A549 treated with CpdA at 1 μM for 4 hours (cell line): ENCODE results near the gene ATP5F1B. TPM values are rescaled to one million over a fixed set of nuclear protein-coding genes. Genes with fewer than 3 reads are reported as not detected.

Experiments used
- total RNA-seq: library from RNA; stranded (reverse); fragments of 200-300 nt; extraction: Qiagen RNA extraction; gene quantifications from 5 replicates; pipeline ENCODE4 v1.2.3, GENCODE V29; 2022; ENCODE audit warnings: low read depth

ATP5F1B gene
- total RNA-seq, result 791 to 925 TPM (median 908 TPM) in 5 replicates

DNA sequence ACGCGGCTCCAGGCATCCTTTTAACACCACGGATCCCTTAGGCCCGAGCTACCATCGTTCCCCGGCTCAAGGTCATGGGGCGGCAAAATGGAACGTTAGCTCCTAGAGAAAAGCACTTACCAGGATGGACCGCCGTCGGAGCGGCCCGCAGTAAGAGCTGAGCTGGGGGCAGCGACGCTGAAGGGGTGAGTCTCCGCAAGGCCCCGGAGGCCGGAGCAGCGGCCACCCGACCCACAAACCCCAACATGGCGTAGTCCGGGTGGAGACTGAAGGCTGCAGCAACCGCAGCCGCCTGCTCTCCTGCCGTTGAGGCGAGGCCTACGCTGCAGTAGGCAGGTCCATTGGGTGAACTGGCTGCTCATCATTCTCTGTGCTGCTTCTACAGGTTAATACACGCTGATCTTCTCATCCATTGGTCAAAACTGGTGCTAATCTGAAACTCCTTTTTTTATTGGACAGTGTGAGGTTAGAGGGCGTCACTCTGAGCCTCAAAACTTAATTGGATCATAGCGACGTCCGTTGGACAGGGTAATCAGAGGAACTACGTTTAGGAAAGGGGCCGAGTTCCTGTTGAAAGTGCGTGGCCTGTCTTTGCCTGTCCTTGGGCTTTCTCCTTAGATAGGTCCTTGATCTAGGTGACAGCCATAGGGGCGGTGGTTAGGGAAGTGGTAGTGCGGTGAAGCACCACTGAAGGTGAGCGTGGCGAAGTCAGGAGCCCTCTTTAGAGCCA, at the start of gene ATP5F1B:
Gene ATP5F1B, minus strand, starts transcription at position 268 of the 730 bp plus-strand sequence. Its CDS starts 21 bp downstream, at position 247.

DNA sequence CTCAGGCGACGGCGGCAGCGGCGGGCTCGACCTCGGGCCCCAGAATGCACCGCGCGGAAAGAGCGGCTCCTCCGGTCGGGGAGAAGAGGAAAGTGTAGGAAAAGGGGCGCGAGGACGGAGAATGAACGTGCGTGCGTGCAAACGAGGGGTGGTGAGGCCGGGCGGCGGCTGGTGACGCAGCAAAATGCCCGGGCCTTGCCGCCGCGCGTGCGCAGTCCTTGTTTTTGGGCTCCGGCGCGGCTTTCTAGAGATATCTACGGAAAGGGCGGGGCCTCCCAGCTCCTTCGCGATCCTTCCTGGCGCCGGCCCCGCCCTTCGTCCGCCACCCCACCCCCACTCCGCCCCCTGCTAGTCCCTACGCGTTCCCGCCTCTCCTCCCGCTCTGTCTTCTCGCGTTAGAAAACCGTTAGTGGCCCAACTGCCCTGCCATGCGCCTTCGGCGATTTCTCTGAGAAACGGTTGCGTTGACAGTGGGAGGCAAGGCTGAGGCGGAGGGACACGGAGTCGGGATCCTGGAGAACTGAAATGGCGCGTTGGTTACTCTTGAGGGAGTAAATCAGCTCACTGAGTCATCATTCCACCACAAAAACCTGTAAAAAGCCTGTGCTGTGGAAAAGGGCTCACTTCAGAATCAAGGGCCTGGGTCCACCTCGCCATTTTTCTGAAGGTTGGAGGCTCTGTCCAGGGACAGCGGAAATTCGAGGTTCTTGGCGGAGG, 42.5 kb upstream of the ATP5F1B start, which contains the start of gene PTGES3:
Gene PTGES3, minus strand, starts transcription at position 156 of the 717 bp plus-strand sequence. CDS start 285 bp downstream, outside the sequence.

DNA sequence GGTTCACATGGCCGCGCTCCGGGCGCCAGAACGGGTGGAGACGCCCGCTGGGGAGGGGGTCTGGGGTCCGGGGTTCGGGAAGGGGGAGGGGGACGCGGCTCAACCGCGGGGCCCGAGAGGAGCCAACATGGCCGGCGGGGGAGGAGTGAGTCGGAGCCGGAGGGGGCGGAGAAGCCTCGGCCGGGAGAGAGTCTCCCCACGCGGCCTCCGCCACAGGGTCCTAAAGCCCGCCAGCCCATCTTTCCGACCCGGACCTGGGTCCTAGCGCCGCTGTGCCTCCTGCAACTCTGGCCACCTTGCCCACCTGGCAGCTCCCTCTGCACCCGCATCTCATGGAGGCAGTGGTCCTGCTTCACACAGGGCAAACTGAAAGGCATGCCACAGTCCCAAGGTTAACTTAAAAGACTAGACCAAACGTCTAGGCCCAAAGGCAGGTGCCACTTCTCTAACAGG, 15.6 kb downstream of the ATP5F1B start, which contains the start of gene BAZ2A:
Gene BAZ2A, minus strand, starts transcription at position 147 of the 453 bp plus-strand sequence. CDS start 12,796 bp downstream, outside the sequence.

Other genes starting within 250 kb of the ATP5F1B start
- 37.7 to 39.6 TPM (median 38.6 TPM) in 5 replicates for gene TIMELESS, start 196.6 kb downstream of the ATP5F1B start, total RNA-seq
- 0.14 to 0.26 TPM (median 0.20 TPM) in 3 of 5 replicates, not detected in the others for gene MIP, start 191.3 kb downstream of the ATP5F1B start, total RNA-seq
- 1.7 to 2.0 TPM (median 1.8 TPM) in 5 replicates for gene SPRYD4, start 177.4 kb downstream of the ATP5F1B start, total RNA-seq
- gene GLS2, start 157.8 kb downstream of the ATP5F1B start, total RNA-seq, result 0.12 to 0.25 TPM (median 0.17 TPM) in 5 replicates
- 10.4 to 16.3 TPM (median 14.0 TPM) in 5 replicates for gene RBMS2, start 124.2 kb downstream of the ATP5F1B start, total RNA-seq
- gene BAZ2A, start 15.7 kb downstream of the ATP5F1B start, total RNA-seq, result 31.6 to 45.1 TPM (median 42.4 TPM) in 5 replicates
- gene PTGES3, start 42.3 kb upstream of the ATP5F1B start, total RNA-seq, result 369 to 448 TPM (median 418 TPM) in 5 replicates
- 1,483 to 1,932 TPM (median 1,546 TPM) in 5 replicates for gene NACA, start 79.3 kb upstream of the ATP5F1B start, total RNA-seq
- 26.1 to 30.4 TPM (median 26.6 TPM) in 5 replicates for gene PRIM1, start 106.3 kb upstream of the ATP5F1B start, total RNA-seq
- gene HSD17B6, start 117.3 kb upstream of the ATP5F1B start, total RNA-seq, result 1.1 to 1.7 TPM (median 1.3 TPM) in 5 replicates